ENCODE results near the gene DET1. TPM values are rescaled to one million over a fixed set of nuclear protein-coding genes. Genes with fewer than 3 reads are reported as not detected.

DET1 gene
- total RNA-seq: 1 to 10 TPM; 1.7 to 3.0 TPM

DNA sequence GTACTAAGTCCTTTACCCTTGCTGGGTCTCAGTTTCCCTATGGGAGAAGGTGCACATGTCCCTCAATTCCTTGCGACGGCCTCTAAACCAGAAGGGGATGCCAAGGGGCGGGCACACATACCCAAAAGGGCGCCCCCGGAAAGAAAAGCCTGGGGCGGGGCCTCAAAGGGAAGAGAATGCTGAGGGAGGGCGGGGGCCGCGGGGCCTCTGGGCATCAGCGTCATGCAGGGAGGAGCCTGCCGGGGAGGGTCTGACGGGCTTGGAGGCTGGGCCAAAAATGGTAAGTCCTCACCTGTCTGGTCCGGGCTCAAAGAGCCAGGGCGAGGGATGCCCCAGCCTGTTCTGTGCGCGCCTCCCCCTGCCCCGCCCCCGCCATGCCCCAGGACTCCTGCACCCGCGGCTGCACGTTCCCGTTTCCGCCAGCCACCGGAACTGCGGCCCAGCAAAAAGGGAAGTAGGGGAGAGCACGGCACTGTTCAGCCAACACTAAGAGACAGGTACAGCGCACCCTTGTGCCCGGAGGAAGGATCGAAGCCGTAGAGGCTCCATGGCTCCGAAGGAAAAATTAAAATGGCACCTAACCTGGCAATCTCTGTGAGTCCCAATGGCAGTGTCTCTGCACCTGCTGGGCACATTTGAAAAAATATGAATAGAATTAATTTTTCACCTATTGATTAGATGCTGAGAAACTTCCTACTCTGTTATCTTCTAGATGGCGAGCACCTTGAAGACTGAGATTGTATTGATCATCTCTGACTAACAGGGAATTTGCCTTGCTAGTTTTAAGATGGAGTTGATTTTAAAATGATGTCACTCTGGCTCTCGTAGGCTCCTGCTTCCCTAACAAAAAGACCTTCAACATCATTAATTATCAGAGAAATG, at the start of gene DET1:
Gene DET1, minus strand, starts transcription at position 434 of the 882 bp plus-strand sequence. CDS start 14,976 bp downstream, outside the sequence.
- H3K36me3 Mint-ChIP-seq (ENCODE audit: low read depth): peaks cover 4% of the 10 kb centered on the region
- POLR2A ChIA-PET: no interaction called here
- H3K4me3 Mint-ChIP-seq: peak within 1 kb of the TSS; percentile 89

DNA sequence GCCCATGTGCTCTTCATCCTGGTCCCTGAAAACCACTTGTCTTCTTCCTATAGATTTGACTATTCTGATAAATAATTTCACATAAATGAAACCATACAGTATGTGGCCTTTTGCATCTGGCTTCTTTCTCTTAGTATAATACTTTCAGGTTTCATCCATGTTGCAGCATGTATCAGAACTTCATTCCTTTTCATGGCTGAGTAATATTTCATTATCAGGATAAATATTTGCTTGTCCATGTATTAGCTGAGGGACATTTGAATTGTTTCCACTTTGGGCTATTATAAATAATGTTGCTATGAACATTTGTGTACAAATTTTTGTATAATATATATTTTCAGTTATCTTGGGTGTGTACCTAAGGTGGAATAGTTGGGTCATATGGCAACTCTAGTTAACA, 44.9 kb upstream of the DET1 start:
- Mint-ChIP-seq H3K4me3 (no peak overlapping the region), H3K27ac (no peak overlapping the region), H3K36me3 (ENCODE audit: low read depth) (no peaks in the 10 kb centered on the region), H3K27me3 (ENCODE audit: low read depth) (peaks cover 11% of the 10 kb centered on the region), H3K4me1 (ENCODE audit: low read depth) (no peaks in the 10 kb centered on the region), H3K9me3 (ENCODE audit: insufficient read depth) (no peaks in the 10 kb centered on the region)
- POLR2A ChIA-PET: no interaction called here
- no peak for DNase-seq
- ATAC-seq: no peak
- CTCF ChIA-PET: no interaction called here

More for the DNA sequence above, at the start of gene DET1:
- CTCF ChIA-PET: no interaction called here
- peaks cover 6% of the 10 kb centered on the region for H3K9me3 Mint-ChIP-seq (ENCODE audit: insufficient read depth)
- DNase-seq: peak; percentile 97
- ATAC-seq: peak; percentile 98
- H3K27ac Mint-ChIP-seq: peak within 1 kb of the TSS; percentile 95
- H3K27me3 Mint-ChIP-seq (ENCODE audit: low read depth): no peaks in the 10 kb centered on the region
- H3K4me1 Mint-ChIP-seq (ENCODE audit: low read depth): peaks cover 23% of the 10 kb centered on the region

DNA sequence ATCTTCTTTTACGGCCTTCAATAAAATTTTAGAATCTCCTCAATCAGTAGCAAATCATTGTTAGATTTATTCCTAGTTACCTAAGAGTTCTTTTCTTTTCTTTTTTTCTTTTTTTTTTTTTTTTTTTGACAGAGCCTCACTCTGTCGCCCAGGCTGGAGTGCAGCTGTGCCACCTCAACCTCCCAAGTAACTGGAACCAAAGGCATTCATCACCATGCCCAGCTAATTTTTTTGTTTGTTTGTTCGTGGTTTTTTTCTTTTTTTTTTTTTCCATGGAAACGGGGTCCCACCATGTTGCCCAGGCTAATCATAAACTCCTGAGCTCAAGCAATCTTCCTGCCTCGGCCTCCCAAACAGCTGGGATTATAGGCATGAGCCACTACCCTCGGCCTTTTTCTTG, 44.3 kb upstream of the DET1 start:
- DNase-seq (no peak), ATAC-seq (no peak)
- Mint-ChIP-seq H3K4me3 (no peak overlapping the region), H3K27ac (no peak overlapping the region), H3K27me3 (ENCODE audit: low read depth) (peaks cover 12% of the 10 kb centered on the region), H3K4me1 (ENCODE audit: low read depth) (no peaks in the 10 kb centered on the region), H3K36me3 (ENCODE audit: low read depth) (no peaks in the 10 kb centered on the region), H3K9me3 (ENCODE audit: insufficient read depth) (no peaks in the 10 kb centered on the region)
- ChIA-PET POLR2A (no interaction called here), CTCF (no interaction called here)

DNA sequence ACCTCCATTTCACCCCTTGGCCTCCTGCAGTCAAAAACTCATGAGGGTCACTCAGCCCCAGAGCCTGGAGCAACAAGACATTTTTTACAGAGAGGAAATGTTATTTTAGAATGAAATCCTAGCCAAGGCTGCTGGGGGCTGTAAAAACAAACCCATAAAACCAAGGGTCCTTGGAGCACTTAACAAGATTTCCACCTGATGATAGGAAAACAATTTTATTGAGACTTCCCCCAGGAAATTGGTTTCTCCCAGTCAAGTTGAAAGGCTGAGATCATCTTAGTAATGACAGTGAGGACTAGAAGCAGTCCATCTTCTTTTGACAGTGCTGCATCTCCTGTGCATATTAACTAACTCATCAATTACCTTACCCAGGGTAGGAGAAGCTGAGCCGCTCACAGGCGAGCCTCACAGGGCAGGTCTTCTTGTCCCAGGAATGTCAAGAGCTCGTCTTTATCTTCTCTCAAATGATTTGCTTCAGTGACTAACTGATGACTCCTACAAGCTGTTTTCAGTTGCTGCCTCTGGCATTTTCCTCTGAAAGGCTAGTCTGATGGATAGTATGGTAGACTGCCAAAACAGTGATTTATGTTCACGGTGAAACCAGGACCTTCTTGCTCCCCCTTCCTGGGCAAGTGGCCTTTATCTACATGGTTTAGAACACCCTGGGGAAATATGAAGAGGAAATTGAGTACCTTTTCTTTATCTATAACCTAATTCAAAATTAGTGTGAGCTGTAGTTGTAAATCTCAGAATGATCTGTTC, 40.1 kb upstream of the DET1 start:
- DNase-seq (no peak), ATAC-seq (no peak)
- H3K4me3 Mint-ChIP-seq: no peak overlapping the region
- peaks cover 11% of the 10 kb centered on the region for H3K27me3 Mint-ChIP-seq (ENCODE audit: low read depth)
- H3K4me1 Mint-ChIP-seq (ENCODE audit: low read depth): no peaks in the 10 kb centered on the region
- ChIA-PET CTCF (no interaction called here), POLR2A (no interaction called here)
- no peak overlapping the region for H3K27ac Mint-ChIP-seq
- no peaks in the 10 kb centered on the region for H3K9me3 Mint-ChIP-seq (ENCODE audit: insufficient read depth)
- H3K36me3 Mint-ChIP-seq (ENCODE audit: low read depth): no peaks in the 10 kb centered on the region

- Mint-ChIP-seq H3K27ac (no peak overlapping the region), H3K4me1 (ENCODE audit: low read depth) (no peaks in the 10 kb centered on the region), H3K9me3 (ENCODE audit: insufficient read depth) (no peaks in the 10 kb centered on the region), H3K36me3 (ENCODE audit: low read depth) (no peaks in the 10 kb centered on the region), H3K4me3 (no peak overlapping the region), H3K27me3 (ENCODE audit: low read depth) (peaks cover 2% of the 10 kb centered on the region)
- no peak for ATAC-seq
- CTCF ChIA-PET: no interaction called here
- DNase-seq: no peak
- POLR2A ChIA-PET: no interaction called here
Measured at GRCh38 chr15:88580532-88580931, 34.1 kb upstream of the DET1 start.

- Mint-ChIP-seq H3K4me3 (no peak overlapping the region), H3K27me3 (ENCODE audit: low read depth) (peaks cover 3% of the 10 kb centered on the region), H3K36me3 (ENCODE audit: low read depth) (no peaks in the 10 kb centered on the region), H3K27ac (no peak overlapping the region), H3K9me3 (ENCODE audit: insufficient read depth) (no peaks in the 10 kb centered on the region), H3K4me1 (ENCODE audit: low read depth) (no peaks in the 10 kb centered on the region)
- CTCF ChIA-PET: no interaction called here
- DNase-seq (no peak), ATAC-seq (no peak)
- POLR2A ChIA-PET: no interaction called here
Measured at GRCh38 chr15:88579322-88579721, 32.8 kb upstream of the DET1 start.

- DNase-seq (no peak), ATAC-seq (no peak)
- Mint-ChIP-seq H3K4me3 (no peak overlapping the region), H3K9me3 (ENCODE audit: insufficient read depth) (no peaks in the 10 kb centered on the region), H3K4me1 (ENCODE audit: low read depth) (no peaks in the 10 kb centered on the region), H3K27ac (no peak overlapping the region), H3K27me3 (ENCODE audit: low read depth) (peaks cover 6% of the 10 kb centered on the region), H3K36me3 (ENCODE audit: low read depth) (no peaks in the 10 kb centered on the region)
- ChIA-PET POLR2A (no interaction called here), CTCF (no interaction called here)
Measured at GRCh38 chr15:88574655-88575054, 28.2 kb upstream of the DET1 start.

DNA sequence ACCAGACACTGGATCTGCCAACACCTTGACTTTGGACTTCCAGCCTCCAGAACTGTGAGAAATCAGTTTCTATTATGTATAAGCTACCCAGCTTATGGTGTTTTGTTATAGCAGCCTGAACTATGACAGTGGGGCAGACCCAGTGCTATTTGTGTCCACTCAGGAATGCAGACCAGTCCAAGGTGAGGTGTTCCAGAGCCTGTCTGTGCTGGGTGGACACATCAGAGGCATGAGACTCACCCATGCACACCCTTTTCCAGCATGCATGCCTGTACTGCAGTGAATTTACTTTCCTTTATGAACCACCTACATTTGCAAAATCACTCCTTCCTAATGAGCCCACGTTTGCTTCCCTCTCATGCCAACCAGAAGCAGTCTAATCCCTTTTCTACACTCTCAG, 27.6 kb upstream of the DET1 start:
- no peaks in the 10 kb centered on the region for H3K4me1 Mint-ChIP-seq (ENCODE audit: low read depth)
- peaks cover 6% of the 10 kb centered on the region for H3K27me3 Mint-ChIP-seq (ENCODE audit: low read depth)
- no peak for DNase-seq
- no peak overlapping the region for H3K27ac Mint-ChIP-seq
- ChIA-PET CTCF (no interaction called here), POLR2A (no interaction called here)
- no peaks in the 10 kb centered on the region for H3K9me3 Mint-ChIP-seq (ENCODE audit: insufficient read depth)
- H3K36me3 Mint-ChIP-seq (ENCODE audit: low read depth): no peaks in the 10 kb centered on the region
- no peak for ATAC-seq
- no peak overlapping the region for H3K4me3 Mint-ChIP-seq

- no peaks in the 10 kb centered on the region for H3K4me1 Mint-ChIP-seq (ENCODE audit: low read depth)
- DNase-seq (no peak), ATAC-seq (no peak)
- peaks cover 6% of the 10 kb centered on the region for H3K27me3 Mint-ChIP-seq (ENCODE audit: low read depth)
- POLR2A ChIA-PET: no interaction called here
- CTCF ChIA-PET: no interaction called here
- no peaks in the 10 kb centered on the region for H3K36me3 Mint-ChIP-seq (ENCODE audit: low read depth)
- H3K27ac Mint-ChIP-seq: no peak overlapping the region
- H3K4me3 Mint-ChIP-seq: no peak overlapping the region
- no peaks in the 10 kb centered on the region for H3K9me3 Mint-ChIP-seq (ENCODE audit: insufficient read depth)
Measured at GRCh38 chr15:88571852-88572259, 25.4 kb upstream of the DET1 start.

DNA sequence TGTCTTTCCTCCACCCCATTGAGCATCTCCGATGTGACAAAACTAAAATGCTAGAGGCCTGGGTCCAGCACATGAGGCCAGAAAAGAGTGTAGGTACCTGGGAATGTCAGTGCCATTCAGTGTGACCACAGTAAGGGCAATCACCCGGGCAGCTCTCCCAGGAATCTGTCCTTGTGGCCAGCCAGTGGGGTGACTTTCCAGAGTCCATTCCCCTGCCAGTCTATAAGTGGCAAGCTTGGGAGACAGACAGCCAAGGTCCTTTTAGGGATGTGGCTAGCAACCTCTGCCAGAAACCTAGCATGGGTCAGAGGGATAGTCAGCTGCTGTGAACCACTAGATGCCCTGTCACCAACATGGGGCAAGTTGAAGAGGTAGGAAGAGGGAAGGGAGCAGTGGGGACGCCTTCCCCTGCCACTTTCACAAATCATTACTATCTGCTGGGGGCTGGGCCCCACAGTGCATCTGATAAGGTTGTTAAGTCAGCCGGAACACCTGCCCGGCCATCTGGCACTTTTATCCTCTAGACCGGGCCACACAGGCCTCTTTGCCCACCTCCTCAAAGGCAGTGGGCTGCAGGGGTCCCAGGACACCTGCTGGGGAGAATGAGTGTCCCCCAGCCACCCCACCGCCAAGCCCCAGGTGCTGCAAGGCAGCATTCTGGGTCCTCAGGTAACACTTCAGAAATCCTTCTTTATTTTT, 24.8 kb upstream of the DET1 start:
- CTCF ChIA-PET: no interaction called here

GRCh38 chr15:88568589-88568988, 22.1 kb upstream of the DET1 start:
- no peak for ATAC-seq
- CTCF ChIA-PET: no interaction called here
- Mint-ChIP-seq H3K4me1 (ENCODE audit: low read depth) (no peaks in the 10 kb centered on the region), H3K9me3 (ENCODE audit: insufficient read depth) (no peaks in the 10 kb centered on the region), H3K27ac (no peak overlapping the region), H3K4me3 (no peak overlapping the region), H3K36me3 (ENCODE audit: low read depth) (no peaks in the 10 kb centered on the region), H3K27me3 (ENCODE audit: low read depth) (peaks cover 4% of the 10 kb centered on the region)
- POLR2A ChIA-PET: no interaction called here
- DNase-seq: no peak

More for the DNA sequence above, 24.8 kb upstream of the DET1 start:
- Mint-ChIP-seq H3K36me3 (ENCODE audit: low read depth) (no peaks in the 10 kb centered on the region), H3K27me3 (ENCODE audit: low read depth) (peaks cover 6% of the 10 kb centered on the region), H3K4me3 (no peak overlapping the region), H3K4me1 (ENCODE audit: low read depth) (no peaks in the 10 kb centered on the region), H3K27ac (no peak overlapping the region), H3K9me3 (ENCODE audit: insufficient read depth) (no peaks in the 10 kb centered on the region)
- DNase-seq (no peak), ATAC-seq (no peak)
- POLR2A ChIA-PET: no interaction called here

DNA sequence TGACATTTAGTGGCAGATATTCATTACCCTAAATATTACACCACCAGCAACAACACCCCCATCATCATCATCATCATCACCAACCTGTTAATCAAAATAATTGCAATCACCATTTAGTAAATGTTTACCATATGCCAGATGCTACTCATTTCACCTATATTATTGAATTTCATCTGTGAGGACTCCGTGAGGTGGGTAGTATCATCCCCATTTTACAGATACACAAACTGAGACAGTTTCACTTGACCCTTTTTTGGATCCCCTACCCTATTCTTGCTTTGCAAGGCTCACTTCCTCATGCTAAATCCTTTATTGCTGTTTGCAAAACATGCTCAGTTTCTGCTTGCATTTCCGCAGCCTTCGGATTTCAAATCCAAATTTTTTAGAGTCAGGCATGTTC, 18.3 kb upstream of the DET1 start:
- H3K4me3 Mint-ChIP-seq: no peak overlapping the region
- H3K27ac Mint-ChIP-seq: no peak overlapping the region
- no peaks in the 10 kb centered on the region for H3K4me1 Mint-ChIP-seq (ENCODE audit: low read depth)
- H3K36me3 Mint-ChIP-seq (ENCODE audit: low read depth): no peaks in the 10 kb centered on the region
- CTCF ChIA-PET: no interaction called here
- H3K9me3 Mint-ChIP-seq (ENCODE audit: insufficient read depth): no peaks in the 10 kb centered on the region
- peaks cover under 1% of the 10 kb centered on the region for H3K27me3 Mint-ChIP-seq (ENCODE audit: low read depth)
- DNase-seq (no peak), ATAC-seq (no peak)
- POLR2A ChIA-PET: no interaction called here
